Central memory CD8-positive, alpha-beta T cell (primary cell): Measurements from ENCODE around the gene LINC00305.

ENCODE experiments used
- ATAC-seq: fragments of 150-1000 bp; cut with Tn5 transposase; replicated peaks from 2 replicates; pipeline ENCODE4 v1.10.0; 2022; ENCODE audit warnings: mild to moderate bottlenecking, moderate FRiP score, moderate number of reproducible peaks; ENCODE audit not compliant: poor library complexity, severe bottlenecking; ENCODE audit errors: extremely low read depth
- DNase-seq, 2 donors: peaks; one replicate each; pipeline ENCODE4 v3.0.0; 2021; ENCODE audit warnings: low spot score in 2 of 2
- H3K27ac Mint-ChIP-seq: one replicate; pipeline ENCODE4 v1.8.0; 2022; ENCODE audit warnings: low read depth, mild to moderate bottlenecking, moderate library complexity, mixed read lengths
- H3K27me3 Mint-ChIP-seq: one replicate; pipeline ENCODE4 v1.8.0; 2022; ENCODE audit warnings: mixed read lengths
- H3K36me3 Mint-ChIP-seq: one replicate; pipeline ENCODE4 v1.8.0; 2022; ENCODE audit warnings: mild to moderate bottlenecking, moderate library complexity, mixed read lengths; ENCODE audit not compliant: insufficient read depth
- H3K4me1 Mint-ChIP-seq: one replicate; pipeline ENCODE4 v1.8.0; 2022; ENCODE audit warnings: mixed read lengths
- H3K4me3 Mint-ChIP-seq: one replicate; pipeline ENCODE4 v1.8.0; 2022; ENCODE audit warnings: mild to moderate bottlenecking, moderate library complexity, mixed read lengths
- H3K9me3 Mint-ChIP-seq: one replicate; pipeline ENCODE4 v1.8.0; 2022; ENCODE audit warnings: mixed read lengths

The LINC00305 gene

DNA sequence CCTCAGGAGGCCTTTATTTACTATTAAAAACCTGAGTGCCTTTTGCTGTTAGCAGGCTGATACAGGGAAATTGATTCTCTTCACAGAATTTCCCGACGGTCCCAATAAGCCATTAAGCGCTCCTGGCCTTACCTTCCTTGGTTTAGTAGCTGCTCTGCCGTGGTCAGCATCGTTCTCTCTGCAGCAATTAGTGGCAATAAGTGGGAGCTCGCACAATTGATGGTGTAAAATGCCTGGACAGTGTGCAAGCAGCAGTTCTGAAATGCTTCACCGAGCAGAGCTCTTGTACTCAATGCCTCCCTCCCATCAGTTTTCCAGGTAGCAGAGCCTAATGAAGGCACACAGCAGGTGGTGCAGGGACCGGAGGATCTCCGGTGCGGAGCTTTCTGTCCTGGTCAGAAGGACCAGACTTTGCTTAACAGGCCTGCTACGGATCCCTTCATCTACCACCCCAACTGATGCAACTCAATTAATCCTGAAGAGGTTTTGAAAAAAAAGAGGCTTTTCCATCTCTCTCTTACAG lies 1.1 kb upstream of the LINC00305 start:
- Mint-ChIP-seq H3K4me1 (no peaks in the 10 kb centered on the region), H3K9me3 (peaks cover 4% of the 10 kb centered on the region), H3K36me3 (no peaks in the 10 kb centered on the region), H3K27me3 (no peaks in the 10 kb centered on the region), H3K27ac (no peak overlapping the region), H3K4me3 (no peak overlapping the region)
- ATAC-seq (no peak), DNase-seq (no peak)

DNA sequence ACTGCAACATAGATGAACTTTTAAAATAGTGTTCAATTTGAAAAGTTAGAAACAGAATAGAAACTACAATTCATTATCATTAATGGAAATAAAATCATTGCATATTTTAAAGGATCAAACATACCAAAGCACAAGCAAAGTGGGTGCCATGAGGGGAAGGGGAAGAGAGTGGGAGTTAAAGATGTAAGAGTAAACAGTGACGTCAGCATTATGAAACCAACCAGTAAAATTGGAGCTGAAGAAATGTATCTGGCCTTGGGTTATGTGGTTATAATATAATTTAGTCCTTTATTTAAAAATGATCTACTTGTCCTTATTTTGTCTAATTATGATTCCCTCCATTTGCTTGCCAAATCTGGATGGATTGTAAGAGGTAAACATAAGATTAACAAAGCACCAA lies 6.0 kb downstream of the LINC00305 start:
- H3K27me3 Mint-ChIP-seq, result no peaks in the 10 kb centered on the region
- H3K27ac Mint-ChIP-seq, result no peak overlapping the region
- ATAC-seq (no peak), DNase-seq (no peak)
- no peaks in the 10 kb centered on the region for H3K4me1 Mint-ChIP-seq
- H3K9me3 Mint-ChIP-seq, result peaks cover 14% of the 10 kb centered on the region
- no peak overlapping the region for H3K4me3 Mint-ChIP-seq
- H3K36me3 Mint-ChIP-seq, result no peaks in the 10 kb centered on the region

DNA sequence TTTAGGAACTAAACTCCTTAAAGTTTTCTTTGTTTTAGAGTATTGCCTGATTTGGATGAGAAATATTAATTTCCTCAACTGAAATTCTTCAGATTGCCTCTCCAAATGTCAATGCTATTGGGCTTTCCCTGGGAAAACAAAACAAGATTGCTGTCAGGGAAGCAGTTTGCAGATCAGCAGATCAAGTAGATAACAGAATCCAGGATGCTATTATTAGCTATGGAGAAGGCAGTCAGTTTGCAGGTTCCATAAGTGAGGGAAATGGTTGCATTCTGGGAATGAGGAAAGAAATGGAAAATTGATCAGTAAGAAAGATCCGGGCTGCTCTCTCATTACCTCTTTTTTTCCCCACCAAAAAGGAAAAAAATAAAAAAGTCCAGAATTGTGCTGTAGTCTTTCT lies 11.0 kb downstream of the LINC00305 start:
- Mint-ChIP-seq H3K36me3 (no peaks in the 10 kb centered on the region), H3K4me1 (no peaks in the 10 kb centered on the region), H3K27me3 (no peaks in the 10 kb centered on the region), H3K9me3 (peaks cover 8% of the 10 kb centered on the region), H3K27ac (no peak overlapping the region), H3K4me3 (no peak overlapping the region)
- DNase-seq (no peak), ATAC-seq (no peak)

DNA sequence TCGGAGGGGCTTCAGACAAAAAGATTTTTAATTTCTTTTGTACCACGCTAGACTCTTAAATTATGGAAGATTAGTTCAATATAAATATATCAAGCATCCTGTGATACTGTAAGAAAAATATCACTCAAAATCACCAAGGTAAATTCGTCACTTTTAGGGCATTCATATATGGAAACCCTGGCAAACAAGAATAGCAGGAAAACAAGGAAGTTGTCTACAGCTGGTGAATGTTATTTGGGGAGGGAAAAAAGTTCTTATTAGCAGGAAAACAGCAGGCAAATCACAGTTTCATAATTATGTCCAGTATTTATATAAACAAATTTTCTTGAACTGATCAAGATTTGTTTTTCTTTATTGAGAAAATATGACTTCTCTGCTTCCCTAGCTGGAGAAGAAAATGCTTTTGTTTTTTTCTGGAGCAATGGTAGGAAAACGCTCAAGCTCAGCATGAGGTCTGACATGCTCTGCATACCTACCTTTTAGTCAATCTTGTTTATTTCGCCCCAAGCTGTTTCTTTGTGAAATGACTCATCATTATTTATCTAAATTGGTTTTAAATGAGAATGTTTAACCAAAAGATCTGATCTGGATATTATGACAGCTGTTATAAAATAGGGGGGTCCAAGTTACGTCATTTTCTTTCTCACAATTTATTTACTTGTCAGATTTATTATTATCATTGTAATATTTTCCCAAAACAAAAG lies 14.7 kb downstream of the LINC00305 start:
- DNase-seq, result no peak
- H3K27ac Mint-ChIP-seq, result no peak overlapping the region
- H3K9me3 Mint-ChIP-seq, result no peaks in the 10 kb centered on the region
- H3K36me3 Mint-ChIP-seq, result no peaks in the 10 kb centered on the region
- no peak overlapping the region for H3K4me3 Mint-ChIP-seq
- H3K27me3 Mint-ChIP-seq, result peaks cover 7% of the 10 kb centered on the region
- ATAC-seq, result no peak
- no peaks in the 10 kb centered on the region for H3K4me1 Mint-ChIP-seq

DNA sequence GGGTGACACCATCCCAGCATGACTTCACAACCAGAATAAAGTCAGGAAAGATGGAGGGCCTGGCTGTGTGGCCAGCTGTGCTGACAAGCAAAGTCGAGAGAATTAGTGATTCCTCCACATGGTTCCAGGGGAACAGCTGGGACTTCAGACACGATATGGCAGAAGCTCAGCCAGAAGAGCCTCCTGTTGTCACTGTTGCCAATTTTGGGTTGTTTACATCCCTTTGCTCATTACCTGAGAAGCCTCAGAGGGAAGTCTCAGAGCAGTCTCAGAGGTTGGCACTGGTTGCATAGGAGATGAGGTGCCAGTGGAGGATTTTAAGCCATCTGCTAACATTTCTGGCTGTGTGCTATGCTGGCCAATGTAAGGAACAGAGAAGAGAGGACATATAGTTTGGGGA lies 16.0 kb downstream of the LINC00305 start:
- ATAC-seq (no peak), DNase-seq (no peak)
- H3K27ac Mint-ChIP-seq, result no peak overlapping the region
- no peaks in the 10 kb centered on the region for H3K9me3 Mint-ChIP-seq
- H3K4me3 Mint-ChIP-seq, result no peak overlapping the region
- H3K27me3 Mint-ChIP-seq, result peaks cover 7% of the 10 kb centered on the region
- H3K4me1 Mint-ChIP-seq, result no peaks in the 10 kb centered on the region
- H3K36me3 Mint-ChIP-seq, result no peaks in the 10 kb centered on the region

DNA sequence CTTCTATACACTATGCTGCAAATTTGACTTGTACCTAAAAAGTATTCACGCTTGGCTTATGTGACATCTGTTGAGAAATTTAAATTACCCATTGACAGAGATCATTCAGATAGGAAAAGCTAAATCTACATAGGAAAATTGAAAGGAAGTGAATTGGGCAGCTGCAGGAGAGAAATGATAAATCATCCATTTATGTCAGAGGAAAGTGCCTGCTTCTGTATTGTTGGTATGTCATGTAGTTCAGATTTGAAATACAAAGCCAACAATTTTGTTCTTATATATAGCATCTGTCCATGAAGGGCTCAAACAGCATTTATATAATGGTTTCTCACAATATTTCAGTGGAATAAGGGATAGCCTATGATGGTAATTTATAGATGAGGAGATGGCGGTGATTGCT lies 17.6 kb downstream of the LINC00305 start:
- no peak for ATAC-seq
- no peak overlapping the region for H3K4me3 Mint-ChIP-seq
- H3K36me3 Mint-ChIP-seq, result no peaks in the 10 kb centered on the region
- no peaks in the 10 kb centered on the region for H3K9me3 Mint-ChIP-seq
- no peak for DNase-seq
- no peaks in the 10 kb centered on the region for H3K4me1 Mint-ChIP-seq
- no peak overlapping the region for H3K27ac Mint-ChIP-seq
- H3K27me3 Mint-ChIP-seq, result peaks cover 7% of the 10 kb centered on the region

DNA sequence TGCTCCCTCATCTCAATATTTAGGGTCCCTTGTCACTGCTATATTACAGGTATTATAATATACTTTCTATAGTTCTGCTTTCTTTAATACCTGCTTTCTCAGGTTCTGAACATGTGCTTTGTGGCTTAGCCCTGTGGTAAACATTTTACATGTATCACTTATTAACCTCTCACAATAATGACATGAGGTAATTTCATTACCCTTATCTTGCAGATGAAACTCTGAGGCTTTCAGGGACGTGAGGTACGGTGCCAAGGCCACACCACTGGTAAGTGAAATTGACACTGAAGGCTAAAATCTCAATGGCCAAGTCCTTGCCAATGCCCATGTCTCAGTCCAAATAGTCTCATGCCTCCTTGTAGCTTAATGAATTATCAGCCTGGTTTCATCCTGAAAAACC lies 21.7 kb downstream of the LINC00305 start:
- Mint-ChIP-seq H3K4me3 (no peak overlapping the region), H3K36me3 (no peaks in the 10 kb centered on the region), H3K4me1 (no peaks in the 10 kb centered on the region), H3K27me3 (peaks cover under 1% of the 10 kb centered on the region), H3K9me3 (no peaks in the 10 kb centered on the region), H3K27ac (no peak overlapping the region)
- DNase-seq (no peak), ATAC-seq (no peak)

DNA sequence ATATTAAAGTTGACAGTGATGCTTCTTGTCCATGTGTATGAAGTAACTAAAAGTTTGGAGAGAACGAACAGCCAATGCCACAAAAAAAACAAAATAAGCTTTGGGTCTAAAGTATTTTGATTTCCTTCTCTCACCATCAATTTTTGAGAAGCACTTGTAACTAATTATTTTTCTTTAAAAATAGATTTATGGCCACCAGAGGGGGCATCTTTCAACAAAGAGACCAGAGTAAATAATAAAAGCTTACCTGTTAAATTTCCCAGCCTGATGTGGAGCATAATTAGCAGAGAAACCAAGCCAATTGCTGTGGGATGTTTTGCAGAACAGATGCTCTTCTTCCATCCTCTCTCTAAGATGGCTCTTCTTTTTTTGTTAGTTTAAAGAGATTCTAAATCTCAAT lies 29.0 kb downstream of the LINC00305 start:
- Mint-ChIP-seq H3K4me3 (no peak overlapping the region), H3K27ac (no peak overlapping the region), H3K36me3 (no peaks in the 10 kb centered on the region), H3K27me3 (no peaks in the 10 kb centered on the region), H3K9me3 (no peaks in the 10 kb centered on the region), H3K4me1 (no peaks in the 10 kb centered on the region)
- no peak for DNase-seq
- no peak for ATAC-seq

DNA sequence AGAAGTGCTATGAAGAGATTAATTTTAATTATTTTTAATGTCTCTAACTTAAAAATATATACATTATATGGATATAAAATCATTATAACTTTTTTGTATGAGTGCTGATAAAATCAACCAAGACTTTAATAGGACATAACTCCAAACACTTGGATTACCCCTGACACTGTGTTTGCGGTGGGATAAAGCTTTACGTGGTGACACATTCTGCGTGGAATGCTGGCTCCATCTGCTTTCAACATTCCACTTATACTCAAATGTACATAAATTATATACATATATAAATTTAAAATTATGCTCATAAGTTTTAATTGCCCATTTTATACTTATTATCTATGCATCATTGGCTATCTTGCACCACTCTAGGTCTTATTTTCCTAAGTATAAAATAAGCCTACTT lies 30.5 kb downstream of the LINC00305 start:
- no peak for ATAC-seq
- DNase-seq, result no peak
- H3K4me1 Mint-ChIP-seq, result no peaks in the 10 kb centered on the region
- H3K4me3 Mint-ChIP-seq, result no peak overlapping the region
- H3K9me3 Mint-ChIP-seq, result no peaks in the 10 kb centered on the region
- no peak overlapping the region for H3K27ac Mint-ChIP-seq
- no peaks in the 10 kb centered on the region for H3K36me3 Mint-ChIP-seq
- H3K27me3 Mint-ChIP-seq, result no peaks in the 10 kb centered on the region

DNA sequence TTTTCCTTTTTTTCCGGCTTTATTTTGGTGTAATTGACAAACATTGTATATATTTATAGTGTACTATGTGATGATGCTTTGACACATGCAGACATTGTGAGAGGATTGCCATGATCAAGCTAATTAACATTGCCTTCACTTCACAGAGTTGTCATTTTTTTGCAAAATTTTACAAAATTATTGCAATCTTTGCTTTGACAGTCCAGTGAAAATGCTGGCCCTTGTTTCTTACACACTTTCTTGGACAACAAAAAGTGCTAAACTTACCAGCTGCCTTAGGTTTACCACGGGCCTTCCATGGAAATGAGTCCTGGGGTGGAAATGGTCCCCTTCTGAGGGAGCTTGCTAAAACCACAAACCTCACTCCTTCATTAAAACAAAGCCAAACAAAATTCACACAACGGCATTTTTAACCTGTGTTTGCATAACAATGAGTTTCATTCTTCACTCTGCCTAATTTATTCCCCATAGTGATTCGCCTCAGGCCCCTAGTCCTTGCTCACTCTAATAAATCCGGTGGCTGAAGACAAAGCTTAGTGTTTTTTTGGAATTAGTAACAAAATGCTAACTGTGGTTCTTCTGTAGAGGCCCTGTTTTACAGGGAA lies 32.2 kb downstream of the LINC00305 start:
- ATAC-seq, result no peak
- Mint-ChIP-seq H3K27me3 (no peaks in the 10 kb centered on the region), H3K27ac (no peak overlapping the region), H3K36me3 (no peaks in the 10 kb centered on the region), H3K4me1 (no peaks in the 10 kb centered on the region), H3K4me3 (no peak overlapping the region), H3K9me3 (no peaks in the 10 kb centered on the region)
- DNase-seq, result no peak

DNA sequence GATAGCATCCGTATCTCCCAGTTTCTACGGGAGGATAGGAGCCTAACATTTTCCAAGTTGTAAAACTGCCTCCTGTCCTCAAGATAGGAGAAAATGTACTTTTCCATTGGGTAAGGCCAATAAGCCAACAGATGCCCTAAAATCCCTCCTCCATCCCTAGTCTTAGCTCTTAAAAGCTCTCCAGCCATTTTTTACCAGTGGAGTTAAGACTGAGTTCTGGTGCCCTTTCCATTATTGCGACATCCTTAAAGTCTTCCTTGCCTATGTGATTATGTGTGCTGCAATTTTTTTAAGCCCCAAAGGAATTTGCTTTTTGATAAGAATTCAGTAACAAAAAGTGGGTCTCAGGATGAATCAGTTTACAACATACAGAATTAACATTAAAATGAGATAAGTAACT lies 33.0 kb downstream of the LINC00305 start:
- no peak overlapping the region for H3K27ac Mint-ChIP-seq
- no peaks in the 10 kb centered on the region for H3K4me1 Mint-ChIP-seq
- no peak for DNase-seq
- no peaks in the 10 kb centered on the region for H3K27me3 Mint-ChIP-seq
- ATAC-seq, result no peak
- H3K9me3 Mint-ChIP-seq, result no peaks in the 10 kb centered on the region
- H3K36me3 Mint-ChIP-seq, result no peaks in the 10 kb centered on the region
- no peak overlapping the region for H3K4me3 Mint-ChIP-seq

DNA sequence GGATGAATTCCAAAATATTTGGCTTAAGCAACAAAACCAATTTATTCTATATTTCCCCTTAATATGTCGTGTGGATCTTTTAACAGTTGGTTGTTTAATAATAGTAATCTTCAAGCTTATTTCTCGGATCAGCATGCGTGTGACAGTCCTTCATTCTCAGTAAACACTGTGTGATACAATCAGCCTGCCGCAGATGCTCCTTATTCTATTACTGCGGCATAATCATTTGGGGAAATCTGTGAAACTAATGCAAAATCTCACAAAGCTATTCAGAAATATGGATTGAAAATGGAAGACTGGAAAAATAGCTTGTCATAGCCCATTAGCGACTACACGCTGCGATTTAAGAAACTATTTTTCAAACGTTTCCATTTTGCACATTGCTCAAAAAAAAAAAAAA lies 36.9 kb downstream of the LINC00305 start:
- Mint-ChIP-seq H3K4me1 (no peaks in the 10 kb centered on the region), H3K27ac (no peak overlapping the region), H3K4me3 (no peak overlapping the region), H3K9me3 (no peaks in the 10 kb centered on the region), H3K36me3 (no peaks in the 10 kb centered on the region), H3K27me3 (no peaks in the 10 kb centered on the region)
- DNase-seq (no peak), ATAC-seq (no peak)

DNA sequence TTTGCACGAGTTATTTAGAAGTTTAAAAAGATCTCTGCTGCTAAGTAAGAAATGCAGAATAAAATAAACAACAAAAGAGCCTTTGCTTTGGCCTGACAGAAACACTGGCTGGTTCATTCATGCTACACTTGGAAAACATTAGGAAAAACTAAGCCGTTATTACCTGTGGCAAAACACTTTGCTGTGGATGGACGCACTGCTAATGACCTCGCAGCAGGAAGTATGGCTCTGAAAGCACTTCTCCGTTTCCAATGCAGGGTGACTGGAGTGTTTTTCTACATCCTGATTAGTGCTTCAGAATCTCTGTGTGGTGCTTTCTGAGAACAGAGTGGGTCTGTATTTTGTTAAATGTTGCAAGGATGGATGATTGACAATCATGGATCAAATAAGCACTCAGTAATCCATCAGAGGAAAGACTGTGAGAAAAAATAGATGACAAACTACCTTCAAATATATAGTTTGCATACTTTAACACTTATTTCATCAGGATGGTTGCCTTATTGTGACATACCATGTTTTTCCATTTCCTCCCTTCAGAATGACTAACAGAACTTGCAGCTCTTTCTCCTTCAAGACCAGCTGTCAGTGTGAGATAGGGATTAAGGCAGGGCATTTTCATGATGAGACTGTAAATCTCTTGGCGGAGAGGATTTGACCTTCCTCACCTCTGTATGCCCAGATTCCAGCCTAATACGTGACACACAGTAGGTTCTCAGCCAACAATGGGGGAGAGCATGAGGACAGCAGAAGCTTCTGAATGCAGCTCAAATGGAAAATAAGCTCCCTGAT lies 38.0 kb downstream of the LINC00305 start:
- no peaks in the 10 kb centered on the region for H3K9me3 Mint-ChIP-seq
- no peaks in the 10 kb centered on the region for H3K36me3 Mint-ChIP-seq
- H3K4me3 Mint-ChIP-seq, result no peak overlapping the region
- no peak for DNase-seq
- no peaks in the 10 kb centered on the region for H3K27me3 Mint-ChIP-seq
- no peaks in the 10 kb centered on the region for H3K4me1 Mint-ChIP-seq
- H3K27ac Mint-ChIP-seq, result no peak overlapping the region
- no peak for ATAC-seq
